ENCODE data around the gene ELOVL7. TPM values are rescaled to one million over a fixed set of nuclear protein-coding genes. Genes with fewer than 3 reads are reported as not detected.
"Not testable (repeated sequence)": the region's sequence is repeated elsewhere in the genome, so short reads cannot be mapped to it uniquely, and the experiment has no call there.

The ELOVL7 gene
- total RNA-seq, 1 donor from 2014 or later = 17.5 TPM

DNA sequence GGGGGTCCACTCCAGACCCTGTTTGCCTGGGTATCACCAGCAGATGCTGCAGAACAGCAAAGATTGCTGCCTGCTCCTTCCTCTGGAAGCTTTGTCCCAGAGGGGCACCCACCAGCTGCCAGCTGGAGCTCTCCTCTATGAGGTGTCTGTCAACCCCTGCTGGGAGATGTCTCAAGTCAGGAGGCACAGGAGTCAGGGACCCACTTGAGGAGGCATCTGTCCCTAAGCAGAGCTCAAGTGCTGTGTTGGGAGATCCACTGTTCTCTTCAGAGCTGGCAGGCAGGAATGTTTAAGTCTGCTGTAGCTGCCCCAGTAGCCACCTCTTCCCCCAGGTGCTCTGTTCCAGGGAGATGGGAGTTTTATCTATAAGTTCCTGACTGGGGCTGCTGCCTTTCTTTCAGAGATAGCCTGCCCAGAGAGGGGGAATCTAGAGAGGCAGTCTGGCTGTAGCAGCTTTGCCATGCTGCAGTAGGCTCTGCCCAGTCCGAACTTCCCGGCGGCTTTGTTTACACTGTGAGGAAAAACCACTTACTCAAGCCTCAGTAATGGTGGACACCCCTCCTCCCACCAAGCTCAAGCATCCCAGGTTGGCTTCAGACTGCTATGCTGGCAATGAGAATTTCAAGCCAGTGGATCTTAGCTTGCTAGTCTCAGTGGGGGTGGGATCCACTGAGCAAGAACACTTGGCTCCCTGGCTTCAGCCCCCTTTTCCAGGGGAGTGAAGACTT, 128.7 kb downstream of the ELOVL7 start:
- DNase-seq (ENCODE audit: low read depth) = not testable (repeated sequence)

- no peak for DNase-seq (ENCODE audit: low read depth)
Measured at GRCh38 chr5:60712950-60713349, 131.1 kb downstream of the ELOVL7 start.

GRCh38 chr5:60711892-60712291, 132.2 kb downstream of the ELOVL7 start:
- not testable (repeated sequence) for DNase-seq (ENCODE audit: low read depth)

GRCh38 chr5:60710362-60710761, 133.7 kb downstream of the ELOVL7 start:
- no peak for DNase-seq (ENCODE audit: low read depth)

DNA sequence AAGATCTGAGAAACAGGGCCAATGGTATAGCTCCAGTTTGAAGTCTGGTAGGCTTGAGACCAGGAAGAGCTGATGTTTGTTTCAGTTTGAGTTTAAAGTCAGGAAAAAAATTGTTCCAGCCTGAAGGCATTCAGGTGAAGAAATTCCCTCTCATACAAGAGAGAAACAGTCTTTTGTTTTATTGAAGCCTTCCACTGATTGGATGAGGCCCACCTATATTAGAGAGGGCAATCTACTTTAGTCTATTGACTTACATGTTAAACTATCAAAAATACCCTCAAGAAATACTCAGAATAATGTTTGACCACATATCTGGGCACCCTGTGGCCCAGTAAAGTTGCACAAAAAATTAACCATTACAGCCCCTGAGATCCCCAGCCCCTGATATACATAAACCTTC, 138.9 kb downstream of the ELOVL7 start:
- DNase-seq (ENCODE audit: low read depth) = no peak

DNA sequence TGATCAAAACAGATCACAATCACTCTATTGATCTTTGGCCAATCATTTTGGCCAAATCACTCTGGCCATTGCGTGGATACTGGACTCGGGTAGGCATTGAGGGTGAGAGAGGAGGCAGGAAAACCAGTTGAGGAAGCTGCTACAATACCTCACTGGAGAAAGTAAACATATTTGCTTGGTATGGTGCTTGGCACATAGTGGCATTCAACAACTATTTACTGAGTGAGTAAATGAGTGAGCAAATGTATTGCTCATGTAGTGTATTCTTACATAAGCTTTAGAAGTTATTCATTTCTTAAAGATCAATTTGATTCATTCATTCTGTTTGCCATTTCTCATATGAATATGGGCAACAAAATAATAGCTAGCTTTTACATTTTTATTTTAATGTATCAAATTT, 140.1 kb downstream of the ELOVL7 start:
- no peak for DNase-seq (ENCODE audit: low read depth)

Other genes with a start within 250 kb of the ELOVL7 start
- 5.7 and 17.9 TPM in 2 replicates for gene DEPDC1B, start 144.1 kb downstream of the ELOVL7 start, total RNA-seq
- 26.4 and 38.0 TPM in 2 replicates for gene ERCC8, start 100.8 kb upstream of the ELOVL7 start, total RNA-seq
- gene NDUFAF2, start 100.9 kb upstream of the ELOVL7 start, total RNA-seq = 19.5 and 35.9 TPM in 2 replicates

Data from renal cortical epithelial cell (primary cell).